Keratinocyte (primary cell): ENCODE data around the gene NEURL1.

Experiments used
- CTCF ChIP-seq, 3 experiments: IDR thresholded peaks in 1 of 3; conservative IDR thresholded peaks in 1 of 3; optimal IDR thresholded peaks in 1 of 3; 2 replicates in 2 of 3; 3 replicates in 1 of 3; pipeline versions ENCODE3 to v1.5.1; 2011; ENCODE audit warnings: low read length in 3 of 3, mild to moderate bottlenecking in 3 of 3, moderate library complexity in 2 of 3, control low read depth in 1 of 3, inconsistent platforms in 1 of 3; ENCODE audit not compliant: insufficient read depth in 2 of 3; ENCODE audit errors: extremely low read depth in 1 of 3
- EZH2 ChIP-seq: IDR thresholded peaks from one replicate; pipeline ENCODE4 v1.6.1; 2012; ENCODE audit warnings: inconsistent platforms, mild to moderate bottlenecking, low read length, moderate library complexity

GRCh38 chr10:103445366-103445765, 48.1 kb upstream of the NEURL1 start:
- TF ChIP-seq CTCF (optimal IDR thresholded peaks at IDR 0.05 in 1 of 3, IDR thresholded peaks at IDR 0.05 in 1 of 3, conservative IDR thresholded peaks at IDR 0.05 in 1 of 3; ENCODE audit: extremely low read depth in 1 of 3, insufficient read depth in 2 of 3, low read length in 3 of 3) = no peak
- TF ChIP-seq EZH2 = no peak
